NT2/D1 (cell line): ENCODE measurements around the gene ZNF765.

Experiments
- YY1 ChIP-seq: IDR thresholded peaks from 2 replicates; pipeline ENCODE4 v1.6.1; 2011; ENCODE audit not compliant: insufficient read length, insufficient read depth
- ZNF274 ChIP-seq: IDR thresholded peaks from 2 replicates; pipeline ENCODE4 v1.6.1; 2011; ENCODE audit warnings: mild to moderate bottlenecking, low read depth, low read length

GRCh38 chr19:53396525-53396868, 1.5 kb downstream of the ZNF765 start:
- TF ChIP-seq ZNF274 (no peak), YY1 (no peak)
